GM18520 (cell line): ENCODE data around the gene ETV2.
"Not testable (repeated sequence)": the region's sequence is repeated elsewhere in the genome, so short reads cannot be mapped to it uniquely, and the experiment has no call there.

Experiments
- ATAC-seq: cut with Tn5 transposase; IDR thresholded peaks from one replicate; pipeline ENCODE4 v1.9.1; 2021; ENCODE audit not compliant: unreplicated experiment

Gene ETV2

DNA sequence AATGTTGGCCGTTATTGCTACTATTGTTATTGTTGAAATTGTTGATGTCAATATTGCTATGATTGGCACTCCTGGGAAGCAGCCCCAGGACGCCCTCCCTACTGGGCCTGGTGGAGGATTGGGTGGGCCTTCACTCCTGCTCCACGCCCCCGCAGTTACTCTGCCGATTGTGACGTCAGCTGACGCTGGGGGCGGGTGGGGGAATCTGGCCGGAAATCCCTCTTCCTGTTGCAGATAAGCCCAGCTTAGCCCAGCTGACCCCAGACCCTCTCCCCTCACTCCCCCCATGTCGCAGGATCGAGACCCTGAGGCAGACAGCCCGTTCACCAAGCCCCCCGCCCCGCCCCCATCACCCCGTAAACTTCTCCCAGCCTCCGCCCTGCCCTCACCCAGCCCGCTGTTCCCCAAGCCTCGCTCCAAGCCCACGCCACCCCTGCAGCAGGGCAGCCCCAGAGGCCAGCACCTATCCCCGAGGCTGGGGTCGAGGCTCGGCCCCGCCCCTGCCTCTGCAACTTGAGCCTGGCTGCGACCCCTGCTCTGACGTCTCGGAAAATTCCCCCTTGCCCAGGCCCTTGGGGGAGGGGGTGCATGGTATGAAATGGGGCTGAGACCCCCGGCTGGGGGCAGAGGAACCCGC lies at the start of gene ETV2:
TSS of gene ETV2 (plus strand) at position 231 of the 637 bp plus-strand sequence. CDS start 716 bp downstream, outside the sequence.
- no peak for ATAC-seq

GRCh38 chr19:35592226-35592625 lies 49.3 kb upstream of the ETV2 start:
- no peak for ATAC-seq

DNA sequence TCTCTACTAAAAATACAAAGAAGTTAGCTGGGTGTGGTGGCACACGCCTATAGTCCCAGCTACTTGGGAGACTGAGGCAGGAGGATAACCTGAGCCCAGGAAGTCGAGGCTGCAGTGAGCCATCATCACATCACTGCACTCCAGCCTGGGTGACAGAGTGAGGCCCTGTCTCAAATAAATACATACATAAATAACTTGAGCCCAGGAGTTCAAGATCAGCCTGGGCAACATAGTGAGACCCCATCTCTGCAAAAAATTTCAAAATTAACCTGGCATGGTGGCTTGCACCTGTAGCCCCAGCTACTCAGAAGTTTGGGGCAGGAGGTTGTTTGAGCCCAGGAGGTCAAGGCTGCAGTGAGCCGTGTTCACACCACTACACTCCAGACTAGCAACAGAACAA lies 46.5 kb upstream of the ETV2 start:
- not testable (repeated sequence) for ATAC-seq

- ATAC-seq = no peak
Measured at GRCh38 chr19:35595928-35596327, 45.6 kb upstream of the ETV2 start.

- ATAC-seq = peak; percentile 80
Measured at GRCh38 chr19:35596366-35596999, 45.1 kb upstream of the ETV2 start.

GRCh38 chr19:35601971-35602370 lies 39.6 kb upstream of the ETV2 start:
- no peak for ATAC-seq

- not testable (repeated sequence) for ATAC-seq
Measured at GRCh38 chr19:35604436-35604835, 37.1 kb upstream of the ETV2 start.

DNA sequence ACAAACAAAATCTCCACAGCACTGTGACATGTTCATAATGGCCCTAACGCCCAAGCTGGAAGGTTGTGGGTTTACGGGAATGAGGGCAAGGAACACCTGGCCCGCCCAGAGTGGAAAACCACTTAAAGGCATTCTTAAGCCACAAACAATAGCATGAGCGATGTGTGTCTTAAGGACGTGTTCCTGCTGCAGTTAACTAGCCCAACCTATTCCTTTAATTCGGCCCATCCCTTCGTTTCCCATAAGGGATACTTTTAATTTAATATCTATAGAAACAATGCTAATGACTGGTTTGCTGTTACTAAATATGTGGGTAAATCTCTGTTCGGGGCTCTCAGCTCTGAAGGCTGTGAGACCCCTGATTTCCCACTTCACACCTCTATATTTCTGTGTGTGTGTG lies 34.4 kb upstream of the ETV2 start:
- ATAC-seq = not testable (repeated sequence)

DNA sequence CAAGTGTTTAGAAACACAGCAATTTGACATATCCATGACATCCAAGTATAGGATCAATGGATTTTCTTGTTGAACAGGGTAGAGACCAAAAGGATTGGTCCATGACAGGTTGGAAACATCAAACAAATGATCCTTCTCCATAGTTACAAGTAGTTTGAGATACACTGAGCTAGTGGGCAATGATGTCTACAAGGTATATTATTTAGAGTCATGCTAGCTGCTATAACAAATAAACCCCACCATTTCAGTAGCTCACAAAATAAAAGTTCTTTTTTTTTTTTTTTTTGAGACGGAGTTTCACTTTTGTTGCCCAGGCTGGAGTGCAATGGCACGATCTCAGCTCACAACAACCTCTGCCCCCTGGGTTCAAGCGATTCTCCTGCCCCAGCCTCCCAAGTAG lies 33.9 kb upstream of the ETV2 start:
- no peak for ATAC-seq

- no peak for ATAC-seq
Measured at GRCh38 chr19:35608251-35608650, 33.3 kb upstream of the ETV2 start.

DNA sequence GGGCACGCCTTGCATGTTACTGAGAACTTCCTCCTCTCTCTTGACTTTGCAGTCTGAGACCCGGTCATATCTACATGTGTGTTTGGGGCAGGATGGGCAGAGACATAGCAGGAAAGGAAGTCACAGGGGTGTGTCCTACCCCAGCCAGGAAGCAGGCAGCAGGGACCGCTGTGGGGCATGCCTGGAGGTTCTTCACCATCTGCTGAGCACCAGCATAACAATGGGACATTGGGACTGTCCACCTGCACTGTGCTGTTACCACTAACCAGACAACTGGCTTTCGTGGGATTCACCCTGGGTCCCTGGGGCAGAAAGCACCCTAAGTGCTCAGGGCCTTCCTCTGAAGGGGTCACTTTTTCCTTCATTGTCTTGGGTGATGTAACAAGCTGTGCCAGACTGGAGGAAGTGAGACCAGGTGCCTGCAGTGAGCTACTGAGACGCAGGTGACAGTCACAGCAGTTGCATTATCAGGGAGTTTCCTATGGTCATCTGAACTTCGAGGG lies 31.6 kb upstream of the ETV2 start:
- ATAC-seq = no peak

DNA sequence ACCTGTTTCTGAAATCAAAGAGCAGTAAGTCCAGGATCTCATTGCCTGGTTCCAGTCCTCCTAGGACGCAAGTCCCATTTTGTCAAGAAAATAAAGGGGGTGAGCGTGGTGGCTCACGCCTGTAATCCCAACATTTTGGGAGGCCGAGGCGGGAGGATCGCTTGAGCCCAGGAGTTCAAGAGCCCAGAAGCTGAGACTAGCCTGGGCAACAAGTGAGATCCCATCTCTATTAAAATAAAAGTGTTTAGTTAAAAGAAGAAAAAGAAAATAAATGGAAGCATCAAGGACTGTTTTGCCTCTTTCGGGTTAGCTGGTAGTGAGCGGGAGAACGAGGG lies 29.4 kb upstream of the ETV2 start:
- ATAC-seq = no peak

- ATAC-seq = peak; percentile 79
Measured at GRCh38 chr19:35612559-35613321, 28.8 kb upstream of the ETV2 start, which contains the start of gene HAUS5. HAUS5 (plus strand) TSS chr19:35612735; CDS start chr19:35612795, 60 bp downstream.

DNA sequence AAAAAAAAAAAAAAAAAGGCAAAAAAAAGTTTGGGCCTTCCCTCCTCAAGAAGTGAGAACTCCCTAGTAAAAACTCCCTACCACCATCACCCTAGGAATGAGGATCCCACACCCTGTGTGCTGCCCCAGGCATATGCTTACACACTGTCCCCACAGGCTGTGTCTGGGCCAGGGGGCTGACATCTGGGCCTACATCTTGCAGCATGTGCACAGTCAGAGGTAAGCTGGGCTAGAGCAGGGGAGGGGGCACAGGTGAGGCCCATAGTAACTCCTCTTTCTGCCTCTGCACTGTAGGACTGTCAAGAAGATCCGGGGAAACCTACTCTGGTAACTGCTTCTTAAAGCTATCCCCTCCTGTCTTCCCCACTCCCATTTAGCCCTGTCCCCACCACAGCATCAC lies 28.0 kb upstream of the ETV2 start:
- no peak for ATAC-seq

GRCh38 chr19:35615036-35615435 lies 26.5 kb upstream of the ETV2 start:
- no peak for ATAC-seq

- ATAC-seq = no peak
Measured at GRCh38 chr19:35618857-35619256, 22.7 kb upstream of the ETV2 start.

- ATAC-seq = no peak
Measured at GRCh38 chr19:35619290-35619923, 22.1 kb upstream of the ETV2 start.

DNA sequence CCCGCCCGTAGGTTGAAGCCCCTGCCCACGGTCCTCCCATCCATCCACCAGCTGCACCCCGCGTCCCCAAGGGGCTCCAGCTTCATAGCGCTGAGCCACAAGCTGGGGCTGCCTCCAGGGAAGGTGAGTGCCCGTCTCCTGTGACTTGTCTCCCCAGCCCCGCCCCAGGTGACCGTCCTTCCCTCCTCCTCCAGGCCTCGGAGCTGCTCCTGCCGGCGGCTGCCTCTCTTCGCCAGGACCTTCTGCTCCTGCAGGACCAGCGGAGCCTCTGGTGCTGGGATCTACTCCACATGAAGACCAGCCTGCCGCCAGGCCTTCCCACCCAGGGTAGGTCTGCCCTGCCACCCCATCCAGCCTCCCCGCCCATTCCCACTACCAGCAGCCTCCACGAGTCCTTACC lies 21.5 kb upstream of the ETV2 start:
- no peak for ATAC-seq

GRCh38 chr19:35621708-35622107 lies 19.8 kb upstream of the ETV2 start:
- ATAC-seq = no peak

DNA sequence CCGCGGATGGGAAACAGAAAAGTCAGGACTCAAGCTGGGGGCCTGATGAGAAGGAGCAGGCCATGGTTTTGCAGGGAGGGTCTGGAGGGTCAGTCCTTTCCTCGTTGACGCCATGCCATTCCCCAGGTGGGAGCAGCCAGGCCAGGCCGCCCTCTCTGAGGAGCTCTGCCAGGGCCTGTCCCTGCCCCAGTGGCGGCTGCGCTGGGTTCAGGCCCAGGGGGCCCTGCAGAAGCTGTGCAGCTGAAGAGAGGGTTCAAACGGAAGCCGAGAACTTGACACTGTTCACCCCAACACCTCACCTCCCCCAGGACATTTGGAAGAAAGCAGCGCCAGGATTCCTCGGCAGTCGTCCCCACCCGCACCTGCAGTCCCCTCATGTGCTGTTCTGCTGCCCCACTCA lies 18.8 kb upstream of the ETV2 start:
- no peak for ATAC-seq

- ATAC-seq = no peak
Measured at GRCh38 chr19:35623327-35624010, 18.1 kb upstream of the ETV2 start.
